Measurements from ENCODE around the gene SH3BP2.

- TF ChIP-seq RFX5 (IDR thresholded peaks at IDR 0.05; ENCODE audit: low read length) (no peak), CTCF (IDR thresholded peaks at IDR 0.05) (no peak), USF2 (IDR thresholded peaks at IDR 0.05; ENCODE audit: borderline replicate concordance, low read depth, low read length) (no peak), EP300 (IDR thresholded peaks at IDR 0.05; ENCODE audit: borderline replicate concordance in 1 of 2, low read depth in 1 of 2, low read length in 1 of 2) (no peak), NRF1 (IDR thresholded peaks at IDR 0.05; ENCODE audit: low read depth, low read length) (no peak), CHD2 (IDR thresholded peaks at IDR 0.05; ENCODE audit: low read length, partially characterized antibody) (no peak), POLR2AphosphoS5 (IDR thresholded peaks at IDR 0.05; ENCODE audit: low read depth, low read length) (no peak), MEF2A (IDR thresholded peaks at IDR 0.05; ENCODE audit: borderline replicate concordance, low read depth) (no peak), YY1 (IDR thresholded peaks at IDR 0.05; ENCODE audit: low read depth) (no peak), TAF1 (IDR thresholded peaks at IDR 0.05; ENCODE audit: borderline replicate concordance, low read depth, low read length) (no peak), GATA2 (CRISPR knock-in tag; IDR thresholded peaks at IDR 0.05) (no peak), REST (IDR thresholded peaks at IDR 0.05; ENCODE audit: low read depth, low read length) (no peak)
Observed at GRCh38 chr4:2868877-2869487, 76.1 kb downstream of the SH3BP2 start.

All from SK-N-SH (cell line).